ENCODE data around the gene DZANK1. TPM values are rescaled to one million over a fixed set of nuclear protein-coding genes. Genes with fewer than 3 reads are reported as not detected.

DZANK1 gene
- total and polyA plus RNA-seq, 9 of the 15 experiments (the other 6 are each of a cell fraction or from before 2014, with no cell fraction given): 0.04 to 0.18 (median 0.11) TPM; not detected in 2

DNA sequence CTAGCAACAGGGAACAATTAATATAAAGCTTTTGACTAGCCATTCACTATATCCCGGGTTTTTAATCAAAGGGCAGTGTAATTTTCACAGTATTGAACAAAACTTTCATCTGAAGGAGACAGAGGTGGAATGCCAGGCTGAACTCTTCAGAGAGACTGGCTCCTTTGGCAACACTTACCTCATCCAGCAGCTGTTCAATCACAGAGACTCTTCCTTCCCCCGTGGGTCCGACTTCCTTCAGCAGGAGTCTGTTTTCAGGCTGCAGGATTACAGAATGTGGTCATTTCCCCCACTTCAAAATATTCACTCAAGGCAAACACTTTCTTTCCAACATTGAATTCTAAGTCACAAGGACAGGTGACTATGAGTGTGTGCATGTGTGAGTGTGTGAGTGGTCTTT is 76.6 kb downstream of the DZANK1 start:
- FAIRE-seq: no peak
- H3K4me2 ChIP-seq (ENCODE audit: insufficient read depth, low read length): no peak overlapping the region
- no peaks in the 10 kb centered on the region for H3K36me3 ChIP-seq (ENCODE audit: control insufficient read depth, insufficient read depth, low read length)
- ATAC-seq: no peak
- peaks cover 15% of the 10 kb centered on the region in 2 experiments; a peak in 3 of 5 replicates for H3K27me3 ChIP-seq (ENCODE audit: control insufficient read depth in 2 of 2, insufficient read depth in 2 of 2, low read length in 2 of 2)
- no peak overlapping the region for H3K9ac ChIP-seq (ENCODE audit: insufficient read depth in 1 of 2, low read depth in 2 of 2, low read length in 2 of 2)
- ChIA-PET POLR2A (interaction anchor here (1.1 kb wide), 1 partner anchor 44 kb away, joined by 4 read pairs; no protein-coding TSS in a partner anchor), CTCF (ENCODE audit: low intra/inter-chr PET ratio) (no interaction called here)
- WGBS (ENCODE audit: insufficient coverage, low coverage, missing lambda C conversion rate): 0% methylated on average over 3 of the region's 3 CpGs
- no peaks in the 10 kb centered on the region for H3K9me1 ChIP-seq (ENCODE audit: control insufficient read depth, insufficient read depth, low read length)
- intact Hi-C loops (cut with micrococcal nuclease): no loop called here
- in situ Hi-C loops (cut with MboI): no loop called here
- BruUV-seq (replicated peaks): no TSS peak
- H3K9me3 ChIP-seq (replicated peaks; ENCODE audit: control insufficient read depth, insufficient read depth, low read depth, low read length): no peaks in the 10 kb centered on the region
- TF ChIP-seq TBP (optimal IDR thresholded peaks at IDR 0.05; ENCODE audit: low read depth, low read length): no peak
- TF ChIP-seq, protein P1, sequence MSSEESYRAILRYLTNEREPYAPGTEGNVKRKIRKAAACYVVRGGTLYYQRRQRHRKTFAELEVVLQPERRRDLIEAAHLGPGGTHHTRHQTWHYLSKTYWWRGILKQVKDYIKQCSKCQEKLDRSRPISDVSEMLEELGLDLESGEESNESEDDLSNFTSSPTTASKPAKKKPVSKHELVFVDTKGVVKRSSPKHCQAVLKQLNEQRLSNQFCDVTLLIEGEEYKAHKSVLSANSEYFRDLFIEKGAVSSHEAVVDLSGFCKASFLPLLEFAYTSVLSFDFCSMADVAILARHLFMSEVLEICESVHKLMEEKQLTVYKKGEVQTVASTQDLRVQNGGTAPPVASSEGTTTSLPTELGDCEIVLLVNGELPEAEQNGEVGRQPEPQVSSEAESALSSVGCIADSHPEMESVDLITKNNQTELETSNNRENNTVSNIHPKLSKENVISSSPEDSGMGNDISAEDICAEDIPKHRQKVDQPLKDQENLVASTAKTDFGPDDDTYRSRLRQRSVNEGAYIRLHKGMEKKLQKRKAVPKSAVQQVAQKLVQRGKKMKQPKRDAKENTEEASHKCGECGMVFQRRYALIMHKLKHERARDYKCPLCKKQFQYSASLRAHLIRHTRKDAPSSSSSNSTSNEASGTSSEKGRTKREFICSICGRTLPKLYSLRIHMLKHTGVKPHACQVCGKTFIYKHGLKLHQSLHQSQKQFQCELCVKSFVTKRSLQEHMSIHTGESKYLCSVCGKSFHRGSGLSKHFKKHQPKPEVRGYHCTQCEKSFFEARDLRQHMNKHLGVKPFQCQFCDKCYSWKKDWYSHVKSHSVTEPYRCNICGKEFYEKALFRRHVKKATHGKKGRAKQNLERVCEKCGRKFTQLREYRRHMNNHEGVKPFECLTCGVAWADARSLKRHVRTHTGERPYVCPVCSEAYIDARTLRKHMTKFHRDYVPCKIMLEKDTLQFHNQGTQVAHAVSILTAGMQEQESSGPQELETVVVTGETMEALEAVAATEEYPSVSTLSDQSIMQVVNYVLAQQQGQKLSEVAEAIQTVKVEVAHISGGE (CRISPR knock-in tag; IDR thresholded peaks at IDR 0.05): no peak
- no peak for TF ChIP-seq NFRKB (IDR thresholded peaks at IDR 0.05; ENCODE audit: low read depth)
- TF ChIP-seq, protein P2, sequence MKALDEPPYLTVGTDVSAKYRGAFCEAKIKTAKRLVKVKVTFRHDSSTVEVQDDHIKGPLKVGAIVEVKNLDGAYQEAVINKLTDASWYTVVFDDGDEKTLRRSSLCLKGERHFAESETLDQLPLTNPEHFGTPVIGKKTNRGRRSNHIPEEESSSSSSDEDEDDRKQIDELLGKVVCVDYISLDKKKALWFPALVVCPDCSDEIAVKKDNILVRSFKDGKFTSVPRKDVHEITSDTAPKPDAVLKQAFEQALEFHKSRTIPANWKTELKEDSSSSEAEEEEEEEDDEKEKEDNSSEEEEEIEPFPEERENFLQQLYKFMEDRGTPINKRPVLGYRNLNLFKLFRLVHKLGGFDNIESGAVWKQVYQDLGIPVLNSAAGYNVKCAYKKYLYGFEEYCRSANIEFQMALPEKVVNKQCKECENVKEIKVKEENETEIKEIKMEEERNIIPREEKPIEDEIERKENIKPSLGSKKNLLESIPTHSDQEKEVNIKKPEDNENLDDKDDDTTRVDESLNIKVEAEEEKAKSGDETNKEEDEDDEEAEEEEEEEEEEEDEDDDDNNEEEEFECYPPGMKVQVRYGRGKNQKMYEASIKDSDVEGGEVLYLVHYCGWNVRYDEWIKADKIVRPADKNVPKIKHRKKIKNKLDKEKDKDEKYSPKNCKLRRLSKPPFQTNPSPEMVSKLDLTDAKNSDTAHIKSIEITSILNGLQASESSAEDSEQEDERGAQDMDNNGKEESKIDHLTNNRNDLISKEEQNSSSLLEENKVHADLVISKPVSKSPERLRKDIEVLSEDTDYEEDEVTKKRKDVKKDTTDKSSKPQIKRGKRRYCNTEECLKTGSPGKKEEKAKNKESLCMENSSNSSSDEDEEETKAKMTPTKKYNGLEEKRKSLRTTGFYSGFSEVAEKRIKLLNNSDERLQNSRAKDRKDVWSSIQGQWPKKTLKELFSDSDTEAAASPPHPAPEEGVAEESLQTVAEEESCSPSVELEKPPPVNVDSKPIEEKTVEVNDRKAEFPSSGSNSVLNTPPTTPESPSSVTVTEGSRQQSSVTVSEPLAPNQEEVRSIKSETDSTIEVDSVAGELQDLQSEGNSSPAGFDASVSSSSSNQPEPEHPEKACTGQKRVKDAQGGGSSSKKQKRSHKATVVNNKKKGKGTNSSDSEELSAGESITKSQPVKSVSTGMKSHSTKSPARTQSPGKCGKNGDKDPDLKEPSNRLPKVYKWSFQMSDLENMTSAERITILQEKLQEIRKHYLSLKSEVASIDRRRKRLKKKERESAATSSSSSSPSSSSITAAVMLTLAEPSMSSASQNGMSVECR (CRISPR knock-in tag; IDR thresholded peaks at IDR 0.05): no peak
- TF ChIP-seq FIP1L1 (IDR thresholded peaks at IDR 0.05; ENCODE audit: low read depth, low read length, poor library complexity, severe bottlenecking): no peak
- TF ChIP-seq ZNF445 (CRISPR knock-in tag; IDR thresholded peaks at IDR 0.05; ENCODE audit: low read depth): no peak
- TF ChIP-seq STAG1 (CRISPR knock-in tag; IDR thresholded peaks at IDR 0.05; ENCODE audit: borderline replicate concordance): no peak
- TF ChIP-seq SRSF1 (IDR thresholded peaks at IDR 0.05; ENCODE audit: low read depth, low read length): no peak
- no peak for TF ChIP-seq POLR3A (IDR thresholded peaks at IDR 0.05; ENCODE audit: borderline replicate concordance, extremely low read depth, insufficient read depth, insufficient read length)
- TF ChIP-seq ZFPM2 (CRISPR knock-in tag; IDR thresholded peaks at IDR 0.05): no peak
- TF ChIP-seq HNRNPL (IDR thresholded peaks at IDR 0.05; ENCODE audit: low read depth, low read length): no peak
- TF ChIP-seq, protein P3, sequence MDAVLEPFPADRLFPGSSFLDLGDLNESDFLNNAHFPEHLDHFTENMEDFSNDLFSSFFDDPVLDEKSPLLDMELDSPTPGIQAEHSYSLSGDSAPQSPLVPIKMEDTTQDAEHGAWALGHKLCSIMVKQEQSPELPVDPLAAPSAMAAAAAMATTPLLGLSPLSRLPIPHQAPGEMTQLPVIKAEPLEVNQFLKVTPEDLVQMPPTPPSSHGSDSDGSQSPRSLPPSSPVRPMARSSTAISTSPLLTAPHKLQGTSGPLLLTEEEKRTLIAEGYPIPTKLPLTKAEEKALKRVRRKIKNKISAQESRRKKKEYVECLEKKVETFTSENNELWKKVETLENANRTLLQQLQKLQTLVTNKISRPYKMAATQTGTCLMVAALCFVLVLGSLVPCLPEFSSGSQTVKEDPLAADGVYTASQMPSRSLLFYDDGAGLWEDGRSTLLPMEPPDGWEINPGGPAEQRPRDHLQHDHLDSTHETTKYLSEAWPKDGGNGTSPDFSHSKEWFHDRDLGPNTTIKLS (IDR thresholded peaks at IDR 0.05; ENCODE audit: borderline replicate concordance, low read depth): no peak
- no peak for TF ChIP-seq SIX5 (IDR thresholded peaks at IDR 0.05; ENCODE audit: borderline replicate concordance in 1 of 2, insufficient read depth in 1 of 2, low read depth in 1 of 2, low read length in 2 of 2)
- H2AFZ ChIP-seq (ENCODE audit: low read depth, low read length): no peak overlapping the region
- H4K20me1 ChIP-seq (replicated peaks; ENCODE audit: control insufficient read depth, insufficient read depth, low read length): no peaks in the 10 kb centered on the region
- H3K27ac ChIP-seq (ENCODE audit: extremely low read depth, low read depth, low read length): no peak overlapping the region
- H3K4me1 ChIP-seq (replicated peaks in 1 of 2; ENCODE audit: control insufficient read depth in 2 of 2, insufficient read depth in 2 of 2, low read length in 2 of 2): no peaks in the 10 kb centered on the region
- no peak for DNase-seq (ENCODE audit: extremely low read depth in 1 of 4, low spot score in 3 of 4)
- no peak overlapping the region for H3K4me3 ChIP-seq
- H3K79me2 ChIP-seq (ENCODE audit: control insufficient read depth, insufficient read depth, low read length): no peaks in the 10 kb centered on the region
